MM.1S (cell line): Measurements from ENCODE around the gene MINK1.

ENCODE experiments used
- EZH2 ChIP-seq: fragments of 300-600 bp; sonication (generic); optimal IDR thresholded peaks from 2 replicates; pipeline ENCODE3; 2017; ENCODE audit warnings: low read depth, mild to moderate bottlenecking, antibody characterized with exemption, low read length, mixed read lengths
- TF ChIP-seq, protein P1 (sequence below): fragments of 300-600 bp; sonication (generic); IDR thresholded peaks from 2 replicates; pipeline ENCODE4 v1.5.1; 2016; ENCODE audit warnings: antibody characterized with exemption, low read length, mixed read lengths

DNA sequence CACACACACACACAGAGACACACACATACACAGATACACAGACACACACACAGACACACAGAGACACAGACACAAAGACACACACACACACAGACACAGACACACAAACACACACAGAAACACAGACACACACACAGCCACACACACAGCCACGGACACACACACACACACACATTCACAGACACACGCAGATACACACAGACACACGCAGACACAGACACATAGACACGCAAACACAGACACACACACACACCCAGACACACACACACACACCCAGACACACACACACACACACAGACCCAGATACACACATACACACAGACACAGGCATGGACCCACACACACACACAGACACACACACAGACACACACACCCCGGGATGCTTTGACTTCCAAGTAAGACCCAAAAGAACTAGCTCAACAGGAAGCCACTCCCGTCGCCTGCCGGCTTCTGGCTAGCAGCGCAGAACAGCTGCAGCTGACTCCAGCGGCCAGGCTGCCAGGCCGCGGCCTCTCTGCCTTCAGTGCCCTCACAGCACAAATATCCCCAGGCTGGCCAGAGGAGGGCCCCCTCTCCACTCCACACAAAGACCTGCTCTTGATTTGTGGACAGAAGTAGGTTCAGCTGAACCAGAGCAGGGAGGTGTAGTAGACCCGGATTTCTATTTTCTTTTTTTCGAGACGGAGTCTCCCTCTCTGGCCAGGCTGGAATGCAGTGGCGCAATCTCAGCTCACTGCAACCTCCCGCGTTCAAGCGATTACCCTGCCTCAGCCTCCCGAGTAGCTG lies 75.8 kb downstream of the MINK1 start:
- TF ChIP-seq, protein P1, sequence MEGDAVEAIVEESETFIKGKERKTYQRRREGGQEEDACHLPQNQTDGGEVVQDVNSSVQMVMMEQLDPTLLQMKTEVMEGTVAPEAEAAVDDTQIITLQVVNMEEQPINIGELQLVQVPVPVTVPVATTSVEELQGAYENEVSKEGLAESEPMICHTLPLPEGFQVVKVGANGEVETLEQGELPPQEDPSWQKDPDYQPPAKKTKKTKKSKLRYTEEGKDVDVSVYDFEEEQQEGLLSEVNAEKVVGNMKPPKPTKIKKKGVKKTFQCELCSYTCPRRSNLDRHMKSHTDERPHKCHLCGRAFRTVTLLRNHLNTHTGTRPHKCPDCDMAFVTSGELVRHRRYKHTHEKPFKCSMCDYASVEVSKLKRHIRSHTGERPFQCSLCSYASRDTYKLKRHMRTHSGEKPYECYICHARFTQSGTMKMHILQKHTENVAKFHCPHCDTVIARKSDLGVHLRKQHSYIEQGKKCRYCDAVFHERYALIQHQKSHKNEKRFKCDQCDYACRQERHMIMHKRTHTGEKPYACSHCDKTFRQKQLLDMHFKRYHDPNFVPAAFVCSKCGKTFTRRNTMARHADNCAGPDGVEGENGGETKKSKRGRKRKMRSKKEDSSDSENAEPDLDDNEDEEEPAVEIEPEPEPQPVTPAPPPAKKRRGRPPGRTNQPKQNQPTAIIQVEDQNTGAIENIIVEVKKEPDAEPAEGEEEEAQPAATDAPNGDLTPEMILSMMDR, result peak; percentile 74
- no peak for TF ChIP-seq EZH2
